Kidney epithelial cell (primary cell): Measurements from ENCODE around the gene PPP3R2. TPM values are rescaled to one million over a fixed set of nuclear protein-coding genes. Genes with fewer than 3 reads are reported as not detected.
"Not testable (repeated sequence)": the region's sequence is repeated elsewhere in the genome, so short reads cannot be mapped to it uniquely, and the experiment has no call there.

Source experiments
- DNase-seq: peaks from one replicate; pipeline ENCODE4 v3.0.0-alpha.2; 2010; ENCODE audit warnings: low read depth
- H3K27me3 ChIP-seq: 2 replicates; pipeline ENCODE4 v1.6.0; 2011; ENCODE audit warnings: low read length; ENCODE audit not compliant: control insufficient read depth, insufficient read depth
- H3K36me3 ChIP-seq: 2 replicates; pipeline ENCODE4 v1.5.1; 2011; ENCODE audit warnings: low read length; ENCODE audit not compliant: control insufficient read depth, insufficient read depth
- H3K4me3 ChIP-seq: 2 replicates; pipeline ENCODE4 v1.5.1; 2011; ENCODE audit warnings: low read depth, mild to moderate bottlenecking, control low read depth, low read length
- total RNA-seq: library from RNA; depleted of rRNA; stranded (reverse); fragments of >200 nt; gene quantifications from 2 replicates; pipeline ENCODE4 v1.2.3, GENCODE V29; 2015
- TF ChIP-seq, protein P1 (sequence below): IDR thresholded peaks from 2 replicates; pipeline ENCODE4 v1.5.1; 2011; ENCODE audit warnings: mild to moderate bottlenecking, moderate library complexity, low read length, control low read depth, inconsistent platforms; ENCODE audit not compliant: insufficient read depth, poor library complexity, severe bottlenecking

The PPP3R2 gene
- total RNA-seq, 1 donor from 2014 or later = not detected

GRCh38 chr9:101567725-101568350, 26.9 kb downstream of the PPP3R2 start:
- no peaks in the 10 kb centered on the region for H3K36me3 ChIP-seq
- no peak for DNase-seq
- H3K4me3 ChIP-seq = no peak overlapping the region
- H3K27me3 ChIP-seq = no peaks in the 10 kb centered on the region
- TF ChIP-seq, protein P1, sequence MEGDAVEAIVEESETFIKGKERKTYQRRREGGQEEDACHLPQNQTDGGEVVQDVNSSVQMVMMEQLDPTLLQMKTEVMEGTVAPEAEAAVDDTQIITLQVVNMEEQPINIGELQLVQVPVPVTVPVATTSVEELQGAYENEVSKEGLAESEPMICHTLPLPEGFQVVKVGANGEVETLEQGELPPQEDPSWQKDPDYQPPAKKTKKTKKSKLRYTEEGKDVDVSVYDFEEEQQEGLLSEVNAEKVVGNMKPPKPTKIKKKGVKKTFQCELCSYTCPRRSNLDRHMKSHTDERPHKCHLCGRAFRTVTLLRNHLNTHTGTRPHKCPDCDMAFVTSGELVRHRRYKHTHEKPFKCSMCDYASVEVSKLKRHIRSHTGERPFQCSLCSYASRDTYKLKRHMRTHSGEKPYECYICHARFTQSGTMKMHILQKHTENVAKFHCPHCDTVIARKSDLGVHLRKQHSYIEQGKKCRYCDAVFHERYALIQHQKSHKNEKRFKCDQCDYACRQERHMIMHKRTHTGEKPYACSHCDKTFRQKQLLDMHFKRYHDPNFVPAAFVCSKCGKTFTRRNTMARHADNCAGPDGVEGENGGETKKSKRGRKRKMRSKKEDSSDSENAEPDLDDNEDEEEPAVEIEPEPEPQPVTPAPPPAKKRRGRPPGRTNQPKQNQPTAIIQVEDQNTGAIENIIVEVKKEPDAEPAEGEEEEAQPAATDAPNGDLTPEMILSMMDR = no peak

DNA sequence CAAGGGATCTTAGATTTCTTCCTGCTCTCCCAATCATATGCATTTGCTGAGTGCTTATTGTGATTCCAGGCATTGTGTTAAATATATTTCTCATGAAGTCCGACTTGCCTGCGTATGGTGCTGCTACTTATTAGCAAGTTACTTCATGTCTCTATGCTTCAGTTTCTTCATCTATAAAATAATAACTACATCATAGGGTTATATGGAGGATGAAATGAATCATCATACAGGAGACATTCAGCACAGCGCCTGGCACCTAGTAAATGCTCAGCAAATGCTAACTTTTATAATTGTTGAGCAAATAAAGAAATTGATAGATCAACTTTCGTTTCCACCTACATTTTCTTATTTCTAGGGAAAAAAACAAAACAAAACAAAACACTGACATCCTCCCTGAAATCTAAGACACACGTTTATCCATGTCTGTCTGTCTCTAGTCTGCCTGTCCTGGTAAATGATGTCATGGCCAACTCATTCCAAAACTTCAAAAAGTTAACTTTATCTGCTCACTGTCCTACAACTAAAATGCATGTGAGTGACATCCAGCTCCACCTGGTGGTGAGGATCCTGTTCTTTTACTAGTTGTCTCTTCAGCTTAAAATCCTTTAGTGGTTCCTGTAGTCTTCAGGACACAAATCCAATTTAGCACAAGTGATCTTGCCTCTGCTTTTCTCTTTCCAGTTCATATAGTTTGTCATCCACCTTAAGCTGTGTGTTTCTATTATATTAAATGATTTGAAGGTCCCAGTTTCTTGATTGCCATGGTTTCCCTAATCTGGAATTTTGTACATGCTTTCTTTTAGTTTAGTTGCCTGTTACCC, 27.7 kb downstream of the PPP3R2 start:
- Histone ChIP-seq H3K4me3 (no peak overlapping the region), H3K36me3 (no peaks in the 10 kb centered on the region), H3K27me3 (no peaks in the 10 kb centered on the region)
- no peak for DNase-seq
- TF ChIP-seq, protein P1 = peak; percentile 51

GRCh38 chr9:101564252-101564651, 30.5 kb downstream of the PPP3R2 start:
- H3K27me3 ChIP-seq = no peaks in the 10 kb centered on the region

GRCh38 chr9:101562966-101563365, 31.8 kb downstream of the PPP3R2 start:
- Histone ChIP-seq H3K4me3 (no peak overlapping the region), H3K36me3 (no peaks in the 10 kb centered on the region), H3K27me3 (no peaks in the 10 kb centered on the region)
- TF ChIP-seq, protein P1 = no peak
- DNase-seq = no peak

More at GRCh38 chr9:101564252-101564651, 30.5 kb downstream of the PPP3R2 start:
- TF ChIP-seq, protein P1 = no peak
- DNase-seq = no peak
- no peaks in the 10 kb centered on the region for H3K36me3 ChIP-seq
- no peak overlapping the region for H3K4me3 ChIP-seq

GRCh38 chr9:101561740-101562139, 33.0 kb downstream of the PPP3R2 start:
- TF ChIP-seq, protein P1 = no peak

GRCh38 chr9:101549472-101550098, 45.2 kb downstream of the PPP3R2 start:
- H3K27me3 ChIP-seq, H3K4me3 ChIP-seq, H3K36me3 ChIP-seq, DNase-seq: not testable (repeated sequence)

More at GRCh38 chr9:101561740-101562139, 33.0 kb downstream of the PPP3R2 start:
- Histone ChIP-seq H3K36me3 (no peaks in the 10 kb centered on the region), H3K4me3 (no peak overlapping the region), H3K27me3 (no peaks in the 10 kb centered on the region)
- DNase-seq = no peak
